HFF-Myc (cell line): ENCODE data around the gene ADK.

Experiments used
- DNase-seq: peaks from one replicate; pipeline ENCODE4 v3.0.0-alpha.2; 2011; ENCODE audit warnings: low read depth; ENCODE audit errors: extremely low read depth
- H3K4me3 ChIP-seq: replicated peaks from 2 replicates; pipeline ENCODE4 v1.5.1; 2011; ENCODE audit warnings: low read depth, mild to moderate bottlenecking, control low read depth, low read length
- TF ChIP-seq, protein P1 (sequence below): IDR thresholded peaks from 2 replicates; pipeline ENCODE4 v1.5.1; 2012; ENCODE audit warnings: mild to moderate bottlenecking, low read depth, low read length, control low read depth; ENCODE audit errors: missing control alignments

The ADK gene

GRCh38 chr10:74539317-74539716 lies 388.3 kb downstream of the ADK start:
- TF ChIP-seq, protein P1, sequence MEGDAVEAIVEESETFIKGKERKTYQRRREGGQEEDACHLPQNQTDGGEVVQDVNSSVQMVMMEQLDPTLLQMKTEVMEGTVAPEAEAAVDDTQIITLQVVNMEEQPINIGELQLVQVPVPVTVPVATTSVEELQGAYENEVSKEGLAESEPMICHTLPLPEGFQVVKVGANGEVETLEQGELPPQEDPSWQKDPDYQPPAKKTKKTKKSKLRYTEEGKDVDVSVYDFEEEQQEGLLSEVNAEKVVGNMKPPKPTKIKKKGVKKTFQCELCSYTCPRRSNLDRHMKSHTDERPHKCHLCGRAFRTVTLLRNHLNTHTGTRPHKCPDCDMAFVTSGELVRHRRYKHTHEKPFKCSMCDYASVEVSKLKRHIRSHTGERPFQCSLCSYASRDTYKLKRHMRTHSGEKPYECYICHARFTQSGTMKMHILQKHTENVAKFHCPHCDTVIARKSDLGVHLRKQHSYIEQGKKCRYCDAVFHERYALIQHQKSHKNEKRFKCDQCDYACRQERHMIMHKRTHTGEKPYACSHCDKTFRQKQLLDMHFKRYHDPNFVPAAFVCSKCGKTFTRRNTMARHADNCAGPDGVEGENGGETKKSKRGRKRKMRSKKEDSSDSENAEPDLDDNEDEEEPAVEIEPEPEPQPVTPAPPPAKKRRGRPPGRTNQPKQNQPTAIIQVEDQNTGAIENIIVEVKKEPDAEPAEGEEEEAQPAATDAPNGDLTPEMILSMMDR: no peak
- H3K4me3 ChIP-seq: no peak overlapping the region
- DNase-seq: no peak

DNA sequence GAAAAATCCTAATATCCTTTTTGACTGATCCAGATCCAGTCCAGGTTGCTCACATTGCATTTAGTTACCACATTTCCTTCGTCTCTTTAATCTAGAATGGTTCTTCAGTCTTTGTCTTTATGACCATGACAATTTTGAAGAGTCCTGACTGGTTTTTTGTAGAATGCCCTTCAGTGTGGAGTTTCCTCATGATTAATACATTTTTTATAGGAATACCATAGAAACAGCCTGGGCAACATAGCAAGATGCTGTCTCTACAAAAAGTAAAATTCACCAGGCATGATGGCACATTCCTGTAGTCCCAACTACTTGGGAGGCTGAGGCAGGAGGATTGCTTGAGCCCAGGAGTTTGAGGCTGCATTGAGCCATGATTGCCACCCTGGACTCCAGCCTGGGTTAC lies 390.4 kb downstream of the ADK start:
- TF ChIP-seq, protein P1: no peak
- no peak overlapping the region for H3K4me3 ChIP-seq
- DNase-seq: no peak

- TF ChIP-seq, protein P1: no peak
- peak; percentile 10 for DNase-seq
- H3K4me3 ChIP-seq: no peak overlapping the region
These were observed 391.1 kb downstream of the ADK start for GRCh38 chr10:74542077-74542476.

GRCh38 chr10:74543276-74543675 lies 392.3 kb downstream of the ADK start:
- TF ChIP-seq, protein P1: no peak
- DNase-seq: no peak
- H3K4me3 ChIP-seq: no peak overlapping the region

DNA sequence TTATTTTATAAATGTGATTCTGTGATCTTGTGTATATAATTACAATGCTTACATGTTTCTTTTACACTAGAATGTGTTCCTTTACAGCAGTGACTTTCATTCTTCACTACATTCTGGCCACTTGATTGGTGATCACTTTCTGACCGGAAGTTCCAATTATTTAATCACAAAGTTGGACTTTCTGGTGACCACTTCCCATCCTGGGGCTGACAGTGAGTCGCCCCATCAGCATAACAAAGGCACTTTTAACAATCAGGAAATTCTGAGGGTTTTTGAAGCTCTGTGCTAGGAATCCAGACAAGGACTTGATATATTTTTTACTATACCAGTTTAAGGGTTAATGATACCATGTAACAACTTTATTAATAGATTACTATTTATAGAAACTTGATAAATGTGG lies 393.1 kb downstream of the ADK start:
- TF ChIP-seq, protein P1: no peak
- no peak for DNase-seq
- H3K4me3 ChIP-seq: no peak overlapping the region

DNA sequence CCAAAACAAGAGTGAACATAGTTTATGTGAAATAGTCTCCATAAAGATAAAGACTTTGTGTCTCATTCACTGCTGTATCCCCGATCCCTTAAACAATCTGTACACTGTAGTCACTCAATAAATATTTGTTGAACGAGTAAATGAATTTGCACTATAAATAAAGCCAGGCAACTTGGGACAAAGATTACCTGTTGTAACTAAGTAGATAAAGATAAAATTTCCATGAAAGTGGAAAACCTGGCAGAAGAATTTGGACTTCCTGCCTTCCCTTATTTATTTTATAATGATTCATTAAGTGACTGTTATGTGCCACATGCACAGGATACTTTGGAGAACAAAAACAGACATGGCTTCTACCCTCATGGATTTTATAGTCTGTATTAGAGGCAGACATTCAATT lies 397.7 kb downstream of the ADK start:
- no peak for DNase-seq
- no peak overlapping the region for H3K4me3 ChIP-seq
- TF ChIP-seq, protein P1: no peak

GRCh38 chr10:74556072-74556705 lies 405.2 kb downstream of the ADK start:
- no peak for DNase-seq
- TF ChIP-seq, protein P1: no peak
- no peak overlapping the region for H3K4me3 ChIP-seq
